HepG2 (cell line): ENCODE data around the gene MDM4. TPM values are rescaled to one million over a fixed set of nuclear protein-coding genes. Genes with fewer than 3 reads are reported as not detected.
A peak's percentile ranks its signal among the peaks of the same experiment; 100 is the strongest.

Experiments used
- ATF2 ChIP-seq: sonication (generic); formaldehyde crosslinking; IDR thresholded peaks from 2 replicates; pipeline ENCODE4 v1.4.0; 2020; ENCODE audit warnings: missing genetic modification reagents
- ATRX ChIP-seq: sonication (generic); formaldehyde crosslinking; IDR thresholded peaks from 2 replicates; pipeline ENCODE4 v1.4.0; 2020; ENCODE audit warnings: missing genetic modification reagents, borderline replicate concordance
- CREBL2 ChIP-seq: sonication (generic); formaldehyde crosslinking; IDR thresholded peaks from 2 replicates; pipeline ENCODE4 v1.8.1; 2023; ENCODE audit warnings: missing genetic modification reagents, mild to moderate bottlenecking, borderline replicate concordance
- DZIP1 ChIP-seq: sonication (generic); formaldehyde crosslinking; IDR thresholded peaks from 2 replicates; pipeline ENCODE4 v1.5.0; 2020; ENCODE audit warnings: mild to moderate bottlenecking, missing genetic modification reagents
- EEA1 ChIP-seq: sonication (generic); formaldehyde crosslinking; IDR thresholded peaks from 2 replicates; pipeline ENCODE4 v1.5.1; 2020; ENCODE audit warnings: mild to moderate bottlenecking, missing genetic modification reagents, borderline replicate concordance
- GFI1 ChIP-seq: sonication (generic); formaldehyde crosslinking; IDR thresholded peaks from 2 replicates; pipeline ENCODE4 v1.5.0; 2020; ENCODE audit warnings: missing genetic modification reagents, mild to moderate bottlenecking, borderline replicate concordance
- IRX3 ChIP-seq: sonication (generic); formaldehyde crosslinking; IDR thresholded peaks from 2 replicates; pipeline ENCODE4 v1.8.1; 2023; ENCODE audit warnings: mild to moderate bottlenecking, low read depth, missing genetic modification reagents, borderline replicate concordance
- MED1 ChIP-seq: sonication (generic); formaldehyde crosslinking; IDR thresholded peaks from 2 replicates; pipeline ENCODE4 v1.4.0; 2020; ENCODE audit warnings: missing genetic modification reagents
- NR2F6 ChIP-seq, 2 experiments: IDR thresholded peaks; 2 replicates each; pipeline ENCODE4 v1.6.1; 2016; ENCODE audit warnings: antibody characterized with exemption in 1 of 2, mild to moderate bottlenecking in 1 of 2
- PCBP2 ChIP-seq: fragments of 200-400 bp; formaldehyde crosslinking; optimal IDR thresholded peaks from 2 replicates; pipeline ENCODE3; 2018; ENCODE audit warnings: low read length, low read depth; ENCODE audit not compliant: poor library complexity, severe bottlenecking
- RNF2 ChIP-seq: fragments of 450-650 bp; conservative IDR thresholded peaks from 2 replicates; pipeline ENCODE4 v1.6.1; 2016; ENCODE audit warnings: low read depth
- SAFB2 ChIP-seq: sonication (generic); formaldehyde crosslinking; IDR thresholded peaks from 2 replicates; pipeline ENCODE4 v1.5.1; 2020; ENCODE audit warnings: missing genetic modification reagents, low read depth, mild to moderate bottlenecking, borderline replicate concordance
- ZBTB42 ChIP-seq: sonication (generic); formaldehyde crosslinking; IDR thresholded peaks from 2 replicates; pipeline ENCODE4 v1.5.0; 2020; ENCODE audit warnings: mild to moderate bottlenecking, missing genetic modification reagents
- ZFP41 ChIP-seq: sonication (generic); formaldehyde crosslinking; IDR thresholded peaks from 2 replicates; pipeline ENCODE4 v1.4.0; 2020; ENCODE audit warnings: mild to moderate bottlenecking, missing genetic modification reagents, borderline replicate concordance
- ZNF256 ChIP-seq: sonication (generic); formaldehyde crosslinking; conservative IDR thresholded peaks from 2 replicates; pipeline ENCODE4 v1.4.0; 2020; ENCODE audit warnings: missing genetic modification reagents
- ZNF275 ChIP-seq: sonication (generic); formaldehyde crosslinking; IDR thresholded peaks from 2 replicates; pipeline ENCODE4 v1.8.0; 2022; ENCODE audit warnings: missing genetic modification reagents, mild to moderate bottlenecking, inconsistent platforms, borderline replicate concordance
- ZNF331 ChIP-seq: sonication (generic); formaldehyde crosslinking; IDR thresholded peaks from 2 replicates; pipeline ENCODE4 v1.4.0; 2020; ENCODE audit warnings: missing genetic modification reagents
- ZNF619 ChIP-seq: sonication (generic); formaldehyde crosslinking; IDR thresholded peaks from 2 replicates; pipeline ENCODE4 v1.4.0; 2020; ENCODE audit warnings: mild to moderate bottlenecking, missing genetic modification reagents
- ZNF766 ChIP-seq: sonication (generic); formaldehyde crosslinking; IDR thresholded peaks from 2 replicates; pipeline ENCODE4 v1.5.0; 2020; ENCODE audit warnings: missing genetic modification reagents, borderline replicate concordance
- ZNF775 ChIP-seq: sonication (generic); formaldehyde crosslinking; IDR thresholded peaks from 2 replicates; pipeline ENCODE4 v1.4.0; 2020; ENCODE audit warnings: missing genetic modification reagents, mild to moderate bottlenecking, moderate library complexity, borderline replicate concordance
- ZNF800 ChIP-seq: sonication (generic); formaldehyde crosslinking; IDR thresholded peaks from 2 replicates; pipeline ENCODE4 v1.4.0; 2020; ENCODE audit warnings: missing genetic modification reagents
- polyA plus RNA-seq, 8 experiments: library from polyadenylated mRNA; depleted of rRNA in 3 of 8; stranded (reverse) in 7 of 8; unstranded in 1 of 8; fragments of >200 nt; fragmentation: Illumina TruSeq in 4 of 8; extraction: Trizol in 4 of 8; gene quantifications; 2 replicates each; pipeline versions ENCODE4 v1.2.1 to v1.2.3, GENCODE V29; 2011 to 2016; ENCODE audit warnings: low read depth in 4 of 8, missing spikeins in 1 of 8, mixed read lengths in 1 of 8; ENCODE audit not compliant: insufficient read depth in 1 of 8
- total RNA-seq, 5 experiments: library from RNA; depleted of rRNA; stranded (reverse); fragments of >200 nt; fragmentation: Illumina TruSeq; extraction: Trizol; gene quantifications; 2 replicates each; pipeline ENCODE4 v1.2.3, GENCODE V29; 2016; ENCODE audit warnings: low read depth in 1 of 5

The MDM4 gene
- total and polyA plus RNA-seq, 2 of the 13 experiments (the other 11 are each of a cell fraction or from before 2014, with no cell fraction given) = 14.9 to 19.0 TPM

- TF ChIP-seq ZNF800 (CRISPR knock-in tag) (peak; percentile 36; the same call in 1 of the 2 replicates), RNF2 (no peak), SAFB2 (CRISPR knock-in tag) (no peak), ZFP41 (CRISPR knock-in tag) (no peak), ZNF619 (CRISPR knock-in tag) (no peak), PCBP2 (no peak), ZBTB42 (CRISPR knock-in tag) (no peak), ATRX (no peak), ZNF275 (CRISPR knock-in tag) (0 out of 2 replicates have a peak, but pooled peaks have one; percentile 23), IRX3 (CRISPR knock-in tag) (no peak), EEA1 (CRISPR knock-in tag) (no peak), ZNF256 (no peak), DZIP1 (CRISPR knock-in tag) (no peak), GFI1 (CRISPR knock-in tag) (no peak), ZNF331 (CRISPR knock-in tag) (no peak), ATF2 (CRISPR knock-in tag) (no peak), MED1 (0 out of 2 replicates have a peak, but pooled peaks have one; percentile 15), CREBL2 (CRISPR knock-in tag) (no peak), ZNF775 (CRISPR knock-in tag) (no peak), NR2F6 (IDR thresholded peaks at IDR 0.05) (no peak), NR2F6 (CRISPR knock-in tag; IDR thresholded peaks at IDR 0.05) (0 out of 2 replicates have a peak, but pooled peaks have one; percentile 1), ZNF766 (CRISPR knock-in tag) (no peak)
These were observed 8.7 kb upstream of the MDM4 start (continued) for GRCh38 chr1:204507317-204508105.
